Central memory CD4-positive, alpha-beta T cell (primary cell): ENCODE results near the gene KRTAP1-4.
"Not testable (repeated sequence)": the region's sequence is repeated elsewhere in the genome, so short reads cannot be mapped to it uniquely, and the experiment has no call there.

Experiments used
- DNase-seq: peaks from one replicate; pipeline ENCODE4 v3.0.0; 2022
- total RNA-seq, 3 experiments: gene quantifications; one replicate each; lab custom pipeline; 2026; lab: John Stamatoyannopoulos, UW

The KRTAP1-4 gene, protein sequence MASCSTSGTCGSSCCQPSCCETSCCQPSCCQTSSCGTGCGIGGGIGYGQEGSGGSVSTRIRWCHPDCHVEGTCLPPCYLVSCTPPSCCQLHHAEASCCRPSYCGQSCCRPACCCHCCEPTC
- 0 reads per million in 3 experiments for total RNA-seq

DNA sequence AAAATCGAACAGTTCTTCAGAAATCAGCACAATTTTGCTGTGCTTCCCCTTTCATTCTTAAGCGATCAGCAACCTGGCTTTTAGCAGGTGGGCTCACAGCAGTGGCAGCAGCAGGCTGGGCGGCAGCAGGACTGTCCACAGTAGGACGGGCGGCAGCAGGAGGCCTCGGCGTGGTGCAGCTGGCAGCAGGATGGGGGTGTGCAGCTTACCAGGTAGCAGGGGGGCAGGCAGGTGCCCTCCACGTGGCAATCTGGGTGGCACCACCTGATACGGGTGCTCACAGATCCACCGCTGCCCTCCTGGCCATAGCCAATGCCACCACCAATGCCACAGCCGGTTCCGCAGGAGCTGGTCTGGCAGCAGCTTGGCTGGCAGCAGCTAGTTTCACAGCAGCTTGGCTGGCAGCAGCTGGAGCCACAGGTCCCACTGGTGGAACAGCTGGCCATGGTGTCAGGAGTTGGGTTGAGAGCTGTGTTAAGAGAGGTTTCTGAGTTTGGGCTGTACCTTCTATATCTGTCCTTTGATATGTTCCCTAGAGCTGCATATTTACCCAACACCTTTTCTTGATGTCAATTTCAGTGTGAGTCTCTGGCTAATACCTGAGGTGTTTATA, at the start of gene KRTAP1-4:
Gene KRTAP1-4, minus strand, starts transcription at position 563 of the 613 bp plus-strand sequence. Its CDS starts 117 bp downstream, at position 446.
- DNase-seq = no peak

DNA sequence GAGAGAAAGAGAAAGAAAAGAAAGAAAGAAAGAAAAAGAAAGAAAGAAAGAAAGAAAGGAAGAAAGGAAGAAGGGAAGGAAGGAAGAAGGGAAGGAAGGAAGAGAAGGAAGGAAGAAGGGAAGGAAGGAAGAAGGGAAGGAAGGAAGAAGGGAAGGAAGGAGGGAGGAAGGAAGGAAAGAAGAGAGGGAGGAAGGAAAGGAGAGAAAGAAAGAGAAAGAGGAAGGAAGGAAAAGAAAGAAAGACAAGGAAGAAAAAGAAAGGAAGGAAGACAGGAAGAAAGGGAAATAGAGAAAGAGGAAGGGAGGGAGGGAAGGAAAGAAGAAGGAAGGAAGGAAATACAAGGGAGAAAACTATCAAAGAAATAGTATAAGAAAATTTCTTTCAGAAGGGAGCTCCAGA, 46.8 kb upstream of the KRTAP1-4 start:
- DNase-seq = no peak

DNA sequence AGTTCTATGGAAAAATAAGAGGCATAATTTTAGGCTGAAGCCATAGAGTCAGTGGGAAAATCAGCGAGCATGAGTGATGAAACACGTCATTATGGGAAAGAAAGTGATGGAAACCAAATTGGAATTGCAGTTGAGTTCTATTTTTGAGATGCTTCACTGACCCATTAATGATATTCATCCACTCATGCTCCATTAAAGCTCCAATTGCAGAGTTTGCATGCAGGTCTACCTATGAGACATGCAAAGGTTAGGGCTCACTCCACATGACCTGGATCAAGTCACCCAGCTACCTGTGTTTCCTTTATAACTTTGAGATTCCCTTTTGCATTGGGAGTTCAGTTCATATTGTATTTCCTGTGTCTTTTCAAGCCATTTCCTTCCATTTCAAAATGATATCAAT, 43.7 kb upstream of the KRTAP1-4 start:
- DNase-seq = no peak

DNA sequence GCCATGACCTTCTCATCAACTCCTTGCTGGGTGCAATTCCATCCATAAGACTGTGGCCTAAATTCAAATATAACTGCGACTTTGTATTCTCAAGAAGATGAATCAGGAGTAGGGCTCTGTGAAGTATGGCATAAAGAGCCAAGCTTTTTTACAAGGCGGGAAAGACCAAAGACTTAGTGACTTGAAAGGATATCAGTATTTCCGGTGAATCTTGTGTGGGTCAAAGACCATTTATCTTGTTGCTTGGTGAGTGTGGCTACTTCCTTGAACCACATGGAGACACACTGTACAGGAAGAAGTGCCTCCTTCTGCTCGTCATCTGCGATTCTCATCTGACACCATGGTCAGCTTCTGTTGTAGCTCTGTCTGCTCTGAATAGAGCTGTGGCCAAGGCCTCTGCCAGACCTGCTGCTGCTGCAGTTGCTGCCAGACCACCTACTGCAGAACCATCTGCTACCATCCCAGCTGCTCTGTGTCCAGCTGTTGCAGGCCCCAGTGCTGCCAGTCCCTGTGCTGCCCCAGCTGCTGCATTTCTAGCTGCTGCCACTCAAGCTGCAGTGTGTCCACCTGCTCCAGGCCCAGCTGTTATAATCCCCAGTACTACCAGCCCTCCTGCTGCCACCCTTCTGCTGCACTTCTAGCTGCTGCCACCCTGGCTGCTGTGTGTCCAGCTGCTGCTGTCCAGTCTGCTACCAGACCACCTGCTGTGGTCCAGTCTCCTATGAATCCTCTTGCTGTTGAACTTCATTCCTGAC, 41.8 kb upstream of the KRTAP1-4 start:
- no peak for DNase-seq

DNA sequence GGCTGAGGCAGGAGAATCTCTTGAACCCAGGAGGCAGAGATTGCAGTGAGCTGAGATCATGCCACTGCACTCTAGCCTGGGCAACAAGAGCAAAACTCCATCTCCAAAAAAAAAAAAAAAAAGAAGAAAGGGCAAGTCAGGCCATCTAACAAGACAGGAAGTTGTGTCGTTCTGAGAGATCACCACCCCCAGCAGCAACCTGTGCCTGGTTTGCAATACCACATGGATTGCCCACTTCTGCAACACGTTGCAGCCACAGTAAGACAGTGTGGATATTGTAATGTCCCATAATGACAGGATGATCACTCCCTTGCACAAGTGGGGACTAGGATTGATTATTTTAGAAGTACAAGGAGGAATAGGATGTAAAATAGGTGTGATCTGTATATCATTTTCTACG, 39.0 kb upstream of the KRTAP1-4 start:
- DNase-seq = no peak

GRCh38 chr17:41067281-41067680, 37.3 kb upstream of the KRTAP1-4 start:
- no peak for DNase-seq

GRCh38 chr17:41065829-41066624, 36.0 kb upstream of the KRTAP1-4 start, which contains the start of gene KRTAP2-4:
Gene KRTAP2-4 (minus strand): TSS chr17:41065879. CDS start chr17:41065845, 34 bp downstream.
- no peak for DNase-seq

DNA sequence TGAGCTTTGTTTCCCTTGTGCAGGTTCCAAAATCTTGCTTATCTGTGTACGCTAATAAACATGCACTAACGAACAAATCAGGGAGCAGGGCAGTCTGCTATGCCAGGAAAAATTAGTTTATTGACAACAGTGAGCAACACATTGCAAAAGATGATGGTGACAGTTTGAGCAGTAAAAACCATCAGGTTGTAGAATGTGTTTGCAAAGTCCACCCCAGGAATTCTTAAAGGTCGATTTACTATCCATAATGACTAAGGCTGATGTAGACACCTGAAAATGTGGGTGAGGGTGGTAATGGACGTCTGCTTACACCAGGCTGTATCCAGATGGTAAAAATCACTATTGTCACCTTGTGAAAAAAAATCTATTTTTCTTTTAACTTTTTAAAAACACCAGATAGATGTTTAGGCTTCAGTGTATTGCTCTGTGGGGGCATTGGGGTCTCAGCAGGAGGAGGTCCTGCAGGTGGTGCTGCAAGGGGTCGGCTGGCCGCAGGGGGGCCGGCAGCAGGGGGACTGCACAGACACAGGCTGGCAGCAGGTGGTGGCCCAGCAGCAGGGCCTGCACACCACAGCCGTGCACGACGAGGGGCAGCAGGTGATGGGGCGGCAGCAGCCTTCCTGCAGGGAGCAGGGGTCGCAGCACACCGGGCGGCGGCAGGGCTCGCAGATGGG, 35.2 kb upstream of the KRTAP1-4 start:
- not testable (repeated sequence) for DNase-seq

DNA sequence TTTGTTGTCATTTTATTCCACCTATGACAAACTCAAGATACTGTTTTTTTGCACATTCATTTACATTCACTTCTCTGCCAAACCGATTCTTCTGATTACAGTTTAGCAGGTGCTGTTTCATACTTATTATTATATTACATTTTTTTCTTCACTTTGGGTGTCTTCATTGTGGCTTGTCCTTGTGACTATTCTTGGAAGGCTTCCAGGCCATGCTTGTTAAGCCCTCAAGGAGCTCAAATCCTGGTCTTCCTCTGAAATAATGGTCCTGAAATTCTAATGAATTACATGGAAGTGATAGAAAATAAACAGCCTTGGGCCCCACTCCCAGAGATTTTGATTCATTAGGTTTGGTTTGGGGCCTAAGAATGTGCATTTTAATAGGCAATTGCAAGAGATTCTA, 34.3 kb upstream of the KRTAP1-4 start:
- no peak for DNase-seq

DNA sequence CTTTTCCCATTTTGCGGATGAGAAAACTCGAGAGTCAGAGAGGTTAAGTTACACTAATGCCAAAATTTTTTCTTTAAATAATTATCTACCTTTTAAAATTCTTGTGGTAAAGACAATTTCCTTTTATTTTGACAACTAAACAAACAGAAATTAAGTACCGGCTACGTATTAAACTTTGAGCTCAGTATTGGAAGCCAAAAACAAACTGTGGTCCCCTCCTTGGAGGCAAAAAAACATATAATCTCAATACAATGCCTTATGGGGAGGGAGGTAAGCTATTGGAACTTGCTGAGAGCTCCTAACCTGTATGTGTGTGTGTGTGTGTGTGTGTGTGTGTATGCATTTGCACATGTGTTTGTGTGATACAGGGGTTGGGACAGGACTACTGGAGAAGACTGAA, 33.5 kb upstream of the KRTAP1-4 start:
- DNase-seq = no peak

GRCh38 chr17:41061964-41062363, 32.0 kb upstream of the KRTAP1-4 start:
- DNase-seq = no peak

- DNase-seq = no peak
Observed at GRCh38 chr17:41060052-41060604, 30.1 kb upstream of the KRTAP1-4 start, which contains the start of gene KRTAP2-3. Gene KRTAP2-3 (minus strand): TSS chr17:41060114. CDS start chr17:41060050, 64 bp downstream.

DNA sequence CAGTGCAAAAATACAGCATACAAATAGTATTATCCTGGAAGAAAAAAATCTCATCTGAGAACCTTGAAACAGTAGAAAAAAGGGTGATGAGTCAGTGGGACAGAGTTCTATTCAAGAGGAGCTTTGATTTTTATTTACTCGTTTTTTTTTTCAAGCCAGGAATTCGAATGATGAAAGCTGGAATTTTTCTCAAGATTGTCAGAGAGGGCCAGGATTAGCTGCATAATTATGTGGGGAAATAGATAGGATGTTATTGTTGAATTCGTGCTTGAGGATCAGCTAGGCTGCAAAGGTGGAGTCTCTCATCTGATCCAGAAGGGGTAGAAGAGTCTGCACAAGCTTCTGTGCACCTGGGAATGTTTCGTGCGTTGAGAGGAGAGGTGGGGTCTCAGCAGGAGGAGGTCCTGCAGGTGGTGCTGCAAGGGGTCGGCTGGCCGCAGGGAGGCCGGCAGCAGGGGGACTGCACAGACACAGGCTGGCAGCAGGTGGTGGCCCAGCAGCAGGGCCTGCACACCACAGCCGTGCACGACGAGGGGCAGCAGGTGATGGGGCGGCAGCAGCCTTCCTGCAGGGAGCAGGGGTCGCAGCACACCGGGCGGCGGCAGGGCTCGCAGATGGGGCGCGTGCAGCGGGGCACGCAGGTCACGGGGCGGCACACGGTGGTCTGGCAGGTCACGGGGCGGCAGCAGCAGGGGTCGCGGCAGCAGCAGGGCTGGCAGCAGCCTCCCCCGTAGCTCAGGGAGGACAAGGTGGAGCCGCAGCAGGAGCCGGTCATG, 29.5 kb upstream of the KRTAP1-4 start:
- not testable (repeated sequence) for DNase-seq

DNA sequence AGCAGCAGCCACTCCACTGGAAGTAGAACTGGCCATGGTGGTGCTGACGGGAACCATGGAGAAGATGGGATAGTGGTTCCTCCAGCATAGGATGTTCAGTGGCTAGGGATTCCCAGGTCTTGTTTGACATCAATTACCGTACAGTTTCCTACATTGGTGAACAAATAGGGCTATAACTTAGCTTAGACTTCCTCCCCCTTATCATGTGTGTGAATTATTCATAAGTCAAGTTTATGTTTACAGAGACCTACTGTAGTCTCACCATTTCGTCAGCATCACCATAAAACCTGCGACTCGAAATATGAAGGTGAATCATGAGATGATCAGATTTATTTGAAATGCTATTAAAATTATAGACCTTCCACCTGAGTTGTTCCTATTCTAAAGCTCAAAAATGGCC, 28.7 kb upstream of the KRTAP1-4 start:
- DNase-seq = no peak

DNA sequence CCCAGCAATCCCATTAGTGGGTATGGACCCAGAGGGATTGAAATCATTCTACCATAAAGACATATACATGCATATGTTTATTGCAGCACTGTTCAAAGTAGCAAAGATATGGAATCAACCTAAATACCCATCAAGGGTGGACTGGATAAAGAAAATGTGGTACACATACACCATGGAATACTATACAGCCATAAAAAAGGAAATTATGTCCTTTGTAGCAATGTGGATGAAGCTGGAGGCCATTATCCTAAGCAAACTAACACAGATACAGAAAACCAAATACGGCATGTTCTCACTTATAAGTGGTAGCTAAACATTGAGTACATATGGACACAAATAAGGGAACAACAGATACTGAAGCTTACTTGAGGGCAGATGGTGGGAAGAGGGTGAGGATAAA, 27.6 kb upstream of the KRTAP1-4 start:
- no peak for DNase-seq

GRCh38 chr17:41055130-41055529, 25.1 kb upstream of the KRTAP1-4 start, which contains the start of gene KRTAP2-2:
Gene KRTAP2-2 (minus strand): TSS chr17:41055230. CDS start chr17:41055211, 19 bp downstream.
- not testable (repeated sequence) for DNase-seq

DNA sequence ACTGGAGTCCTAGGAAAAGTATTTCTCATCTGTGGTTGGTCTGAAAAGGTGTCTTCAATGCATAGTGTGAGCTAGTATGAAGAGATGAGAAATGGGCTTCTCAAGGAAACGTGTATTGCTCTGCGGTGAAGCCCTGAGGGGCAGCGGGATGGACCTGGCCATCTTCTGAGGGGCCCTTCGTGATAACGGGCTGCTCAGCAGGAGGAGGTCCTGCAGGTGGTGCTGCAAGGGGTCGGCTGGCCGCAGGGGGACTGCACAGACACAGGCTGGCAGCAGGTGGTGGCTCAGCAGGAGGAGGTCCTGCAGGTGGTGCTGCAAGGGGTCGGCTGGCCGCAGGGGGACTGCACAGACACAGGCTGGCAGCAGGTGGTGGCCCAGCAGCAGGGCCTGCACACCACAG, 24.6 kb upstream of the KRTAP1-4 start:
- DNase-seq = not testable (repeated sequence)

DNA sequence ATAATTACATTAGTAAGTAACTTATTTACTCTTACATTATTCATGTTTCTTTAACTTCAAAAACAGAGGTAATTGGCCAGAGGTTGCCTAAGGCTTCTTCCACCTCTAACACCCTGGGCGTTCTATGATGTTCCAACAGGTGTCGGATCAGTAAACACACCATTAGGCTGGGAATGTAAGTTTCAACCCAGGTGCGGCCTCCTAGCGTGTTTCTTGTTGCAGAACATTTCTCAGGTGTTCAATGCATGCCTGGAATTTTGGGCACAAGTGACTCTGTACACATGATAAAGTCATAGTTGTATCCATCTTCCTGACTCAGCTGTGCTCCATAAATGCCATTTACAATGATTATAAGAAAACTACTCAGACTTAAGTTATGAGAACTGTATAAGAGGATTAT, 24.0 kb upstream of the KRTAP1-4 start:
- no peak for DNase-seq

DNA sequence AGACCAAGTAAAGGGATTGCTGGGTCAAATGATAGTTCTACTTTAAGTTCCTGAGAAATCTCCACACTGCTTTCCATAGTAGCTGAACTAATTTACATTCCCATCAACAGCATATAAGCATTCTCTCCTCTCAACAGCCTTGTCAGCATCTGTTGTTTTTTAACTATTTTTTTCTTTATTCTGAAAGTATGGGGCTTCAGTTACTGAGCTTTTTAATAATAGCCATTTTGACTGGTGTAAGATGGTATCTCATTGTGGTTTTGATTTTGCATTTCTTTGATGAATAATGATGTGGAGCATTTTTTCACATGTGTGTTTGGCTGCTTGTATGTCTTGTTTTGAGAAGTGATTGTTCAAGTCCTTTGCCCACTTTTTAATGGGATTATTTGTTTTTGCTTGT, 22.6 kb upstream of the KRTAP1-4 start:
- no peak for DNase-seq

DNA sequence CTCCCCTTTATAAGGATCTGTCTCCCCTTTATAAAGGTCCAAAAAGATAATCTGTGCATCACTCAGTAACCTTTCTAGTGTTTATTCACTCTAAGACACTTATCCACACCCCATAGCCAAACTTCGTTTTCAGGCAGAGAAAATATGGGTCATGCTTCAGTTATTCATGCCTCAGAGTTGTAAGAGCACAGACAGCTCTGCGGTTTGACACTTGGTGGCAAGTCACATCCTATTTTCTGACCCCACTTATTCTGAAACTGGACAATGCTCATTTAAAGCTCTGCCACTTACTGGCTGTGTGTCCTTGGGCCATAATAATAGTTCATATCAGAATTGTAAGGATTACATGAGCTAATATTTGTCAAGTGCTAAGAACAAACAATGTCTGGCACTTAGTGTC, 19.1 kb upstream of the KRTAP1-4 start:
- DNase-seq = no peak

DNA sequence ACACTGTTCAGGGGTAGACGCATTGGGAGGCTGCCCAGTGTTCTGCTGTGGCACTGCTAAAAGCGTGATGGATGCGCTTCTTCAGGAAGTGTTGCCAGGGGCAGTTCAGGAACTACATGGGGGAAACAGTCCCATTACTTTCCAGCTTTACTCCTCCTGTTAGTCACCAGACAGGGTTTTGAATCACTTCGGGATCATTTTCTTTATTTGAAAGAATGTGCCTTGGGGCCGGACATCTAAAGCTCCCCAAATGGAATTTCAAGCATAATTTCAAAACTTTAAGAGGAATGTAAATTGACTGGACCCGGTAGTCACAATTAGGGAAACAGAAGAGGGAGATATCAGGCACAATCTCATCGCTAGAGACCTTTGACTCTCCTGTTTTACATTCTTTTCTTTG, 18.4 kb upstream of the KRTAP1-4 start:
- DNase-seq = no peak
